ENCODE data around the gene ARL3. TPM values are rescaled to one million over a fixed set of nuclear protein-coding genes. Genes with fewer than 3 reads are reported as not detected.

Gene ARL3
- total RNA-seq, 1 donor from 2014 or later, result 12.1 TPM

- peak overlapping the region; percentile 31 for H3K4me3 Mint-ChIP-seq (ENCODE audit: unreplicated experiment)
These were observed 84.3 kb downstream of the ARL3 start for GRCh38 chr10:102629661-102630614.

GRCh38 chr10:102628451-102628911 is 85.7 kb downstream of the ARL3 start:
- peak overlapping the region; percentile 25 for H3K4me3 Mint-ChIP-seq (ENCODE audit: unreplicated experiment)

More at GRCh38 chr10:102629661-102630614, 84.3 kb downstream of the ARL3 start:
- Mint-ChIP-seq H3K4me1 (ENCODE audit: low read depth) (peaks cover 92% of the 10 kb centered on the region), H3K36me3 (ENCODE audit: low read depth) (no peaks in the 10 kb centered on the region), H3K9me3 (ENCODE audit: low read depth) (no peaks in the 10 kb centered on the region), H3K27me3 (ENCODE audit: low read depth) (no peaks in the 10 kb centered on the region), H3K27ac (ENCODE audit: unreplicated experiment) (peak overlapping the region; percentile 99)
- DNase-seq (ENCODE audit: low spot score), result peak; percentile 85
- peak; percentile 20 for TF ChIP-seq CTCF (IDR thresholded peaks at IDR 0.05)

GRCh38 chr10:102627736-102628293 is 86.4 kb downstream of the ARL3 start:
- Mint-ChIP-seq H3K9me3 (ENCODE audit: low read depth) (no peaks in the 10 kb centered on the region), H3K4me1 (ENCODE audit: low read depth) (peaks cover 81% of the 10 kb centered on the region), H3K27me3 (ENCODE audit: low read depth) (no peaks in the 10 kb centered on the region), H3K4me3 (ENCODE audit: unreplicated experiment) (no peak overlapping the region), H3K36me3 (ENCODE audit: low read depth) (no peaks in the 10 kb centered on the region), H3K27ac (ENCODE audit: unreplicated experiment) (peak overlapping the region; percentile 99)
- DNase-seq (ENCODE audit: low spot score), result peak; percentile 67
- no peak for TF ChIP-seq CTCF (IDR thresholded peaks at IDR 0.05)

More at GRCh38 chr10:102628451-102628911, 85.7 kb downstream of the ARL3 start:
- peak; percentile 49 for TF ChIP-seq CTCF (IDR thresholded peaks at IDR 0.05)
- H3K36me3 Mint-ChIP-seq (ENCODE audit: low read depth), result no peaks in the 10 kb centered on the region
- H3K27me3 Mint-ChIP-seq (ENCODE audit: low read depth), result no peaks in the 10 kb centered on the region
- DNase-seq (ENCODE audit: low spot score), result peak; percentile 65
- H3K9me3 Mint-ChIP-seq (ENCODE audit: low read depth), result no peaks in the 10 kb centered on the region
- H3K4me1 Mint-ChIP-seq (ENCODE audit: low read depth), result peaks cover 88% of the 10 kb centered on the region
- peak overlapping the region; percentile 99 for H3K27ac Mint-ChIP-seq (ENCODE audit: unreplicated experiment)

- TF ChIP-seq CTCF (IDR thresholded peaks at IDR 0.05), result no peak
- no peaks in the 10 kb centered on the region for H3K27me3 Mint-ChIP-seq (ENCODE audit: low read depth)
- H3K27ac Mint-ChIP-seq (ENCODE audit: unreplicated experiment), result peak overlapping the region; percentile 99
- peaks cover 76% of the 10 kb centered on the region for H3K4me1 Mint-ChIP-seq (ENCODE audit: low read depth)
- H3K4me3 Mint-ChIP-seq (ENCODE audit: unreplicated experiment), result no peak overlapping the region
- H3K9me3 Mint-ChIP-seq (ENCODE audit: low read depth), result no peaks in the 10 kb centered on the region
- peak; percentile 83 for DNase-seq (ENCODE audit: low spot score)
- no peaks in the 10 kb centered on the region for H3K36me3 Mint-ChIP-seq (ENCODE audit: low read depth)
These were observed 86.9 kb downstream of the ARL3 start for GRCh38 chr10:102627291-102627735.

GRCh38 chr10:102626026-102626685 is 88.0 kb downstream of the ARL3 start:
- Mint-ChIP-seq H3K9me3 (ENCODE audit: low read depth) (no peaks in the 10 kb centered on the region), H3K27ac (ENCODE audit: unreplicated experiment) (peak overlapping the region; percentile 99), H3K4me1 (ENCODE audit: low read depth) (peaks cover 73% of the 10 kb centered on the region), H3K27me3 (ENCODE audit: low read depth) (no peaks in the 10 kb centered on the region), H3K4me3 (ENCODE audit: unreplicated experiment) (no peak overlapping the region), H3K36me3 (ENCODE audit: low read depth) (no peaks in the 10 kb centered on the region)
- no peak for TF ChIP-seq CTCF (IDR thresholded peaks at IDR 0.05)
- DNase-seq (ENCODE audit: low spot score), result peak; percentile 48

Measured in chondrocyte (in vitro differentiated cells).